GM23248 (cell line): ENCODE data around the gene DDX11. TPM values are rescaled to one million over a fixed set of nuclear protein-coding genes. Genes with fewer than 3 reads are reported as not detected.

ENCODE experiments used
- DNase-seq: peaks from one replicate; pipeline ENCODE4 v3.0.0-alpha.2; 2015
- H2AFZ ChIP-seq: fragments of 200-600 bp; sonication (generic); 2 replicates; pipeline ENCODE4 v1.6.1; 2016; ENCODE audit warnings: antibody characterized with exemption
- H3F3A ChIP-seq: fragments of 200-600 bp; sonication (generic); 2 replicates; pipeline ENCODE4 v1.6.1; 2016; ENCODE audit warnings: mild to moderate bottlenecking, antibody characterized with exemption, mixed run types; ENCODE audit not compliant: insufficient read depth
- H3K27ac ChIP-seq: fragments of 200-600 bp; sonication (generic); 2 replicates; pipeline ENCODE4 v1.5.1; 2016; ENCODE audit warnings: mild to moderate bottlenecking
- H3K27me3 ChIP-seq: fragments of 200-600 bp; sonication (generic); replicated peaks from 2 replicates; pipeline ENCODE4 v1.6.1; 2016; ENCODE audit warnings: mild to moderate bottlenecking; ENCODE audit not compliant: insufficient read depth
- H3K36me3 ChIP-seq: fragments of 200-600 bp; sonication (generic); 2 replicates; pipeline ENCODE4 v1.6.1; 2016; ENCODE audit warnings: low read depth, mild to moderate bottlenecking
- H3K4me1 ChIP-seq: fragments of 200-600 bp; sonication (generic); 2 replicates; pipeline ENCODE4 v1.6.1; 2016; ENCODE audit warnings: mild to moderate bottlenecking; ENCODE audit not compliant: insufficient read depth
- H3K4me2 ChIP-seq: fragments of 200-600 bp; sonication (generic); one replicate; pipeline ENCODE4 v1.6.1; 2016; ENCODE audit warnings: mild to moderate bottlenecking; ENCODE audit not compliant: unreplicated experiment
- H3K4me3 ChIP-seq: fragments of 200-600 bp; sonication (generic); 2 replicates; pipeline ENCODE4 v1.5.1; 2016; ENCODE audit warnings: mild to moderate bottlenecking
- H3K79me2 ChIP-seq: fragments of 200-600 bp; sonication (generic); 2 replicates; pipeline ENCODE4 v1.6.1; 2016; ENCODE audit warnings: mild to moderate bottlenecking; ENCODE audit not compliant: insufficient read depth
- H3K9ac ChIP-seq: fragments of 200-600 bp; sonication (generic); 2 replicates; pipeline ENCODE4 v1.6.1; 2016; ENCODE audit warnings: mild to moderate bottlenecking
- H3K9me2 ChIP-seq: fragments of 200-600 bp; sonication (generic); 2 replicates; pipeline ENCODE4 v1.6.1; 2016; ENCODE audit warnings: mixed run types, mild to moderate bottlenecking, moderate library complexity; ENCODE audit not compliant: insufficient read depth
- H3K9me3 ChIP-seq: fragments of 200-600 bp; sonication (generic); one replicate; pipeline ENCODE4 v1.6.1; 2017; ENCODE audit warnings: low read depth
- H4K20me1 ChIP-seq: fragments of 200-600 bp; sonication (generic); 2 replicates; pipeline ENCODE4 v1.6.0; 2016; ENCODE audit not compliant: insufficient read depth
- EZH2 ChIP-seq: fragments of 200-600 bp; sonication (generic); IDR thresholded peaks from 2 replicates; pipeline ENCODE4 v1.6.1; 2018; ENCODE audit warnings: antibody characterized with exemption, mild to moderate bottlenecking; ENCODE audit not compliant: insufficient read depth, poor library complexity, severe bottlenecking
- EZH2phosphoT487 ChIP-seq: fragments of 200-600 bp; sonication (generic); IDR thresholded peaks from 2 replicates; pipeline ENCODE4 v1.6.1; 2018; ENCODE audit warnings: antibody characterized with exemption, moderate library complexity, mild to moderate bottlenecking, low read depth; ENCODE audit not compliant: insufficient read depth
- WGBS, 2 experiments: methylation state at CpG; one replicate each; pipeline ENCODE4 v1.1.6; 2015 to 2017; ENCODE audit warnings: low lambda C conversion rate in 2 of 2, low coverage in 1 of 2; ENCODE audit errors: missing lambda C conversion rate in 2 of 2; 5-methylcytosine and 5-hydroxymethylcytosine counted together
- in situ Hi-C: fragments of 300-500 bp; cut with MboI; formaldehyde crosslinking; loops from 2 replicates; pipeline ENCODE4 v1.15.0; 2020
- polyA plus RNA-seq: library from polyadenylated mRNA; unstranded; fragments of >200 nt; fragmentation: Nextera tagmentation; extraction: Ambion mirVana; gene quantifications from 2 replicates; pipeline ENCODE4 v1.2.1, GENCODE V29; 2016
- total RNA-seq: library from RNA; depleted of rRNA; stranded (reverse); fragments of >200 nt; shearing (Covaris generic); gene quantifications from 2 replicates; pipeline ENCODE4 v1.2.3, GENCODE V29; 2014

The DDX11 gene
- total and polyA plus RNA-seq, 2 experiments from 2014 or later, result 5.0 to 6.1 TPM

DNA sequence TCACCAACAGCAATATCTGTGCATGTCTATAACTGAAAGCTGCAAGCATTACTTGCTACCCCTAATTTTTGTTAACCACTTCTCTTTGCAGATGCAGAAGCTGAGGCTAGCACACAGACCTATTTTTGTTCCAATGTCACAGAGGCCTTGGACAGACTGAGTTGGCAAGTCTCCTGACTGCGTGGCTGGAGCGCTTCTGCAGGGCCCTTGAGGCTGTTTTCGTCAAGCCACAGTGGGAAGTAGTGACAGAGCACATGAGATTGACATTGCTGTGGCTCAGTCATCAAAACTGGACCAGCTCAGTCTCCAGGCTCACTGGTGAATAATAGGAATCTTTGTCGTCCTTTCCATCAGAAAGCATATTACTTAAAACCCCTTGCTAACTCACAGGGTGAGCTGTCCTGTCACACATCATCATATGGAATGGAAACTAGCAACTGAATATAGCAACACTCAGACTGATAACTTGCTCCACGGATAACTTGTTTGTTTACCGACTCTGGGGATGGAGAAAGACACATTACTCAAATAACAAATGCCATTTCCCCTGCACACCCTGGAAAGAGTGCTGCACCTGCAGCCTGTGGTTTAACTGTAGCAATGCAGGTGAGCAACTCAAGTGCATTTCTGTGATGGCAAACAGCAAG is 43.6 kb upstream of the DDX11 start:
- TF ChIP-seq EZH2 (no peak), EZH2phosphoT487 (no peak)
- no peak overlapping the region for H3K27ac ChIP-seq
- H3K9ac ChIP-seq, result no peak overlapping the region
- no peaks in the 10 kb centered on the region for H3K79me2 ChIP-seq
- H3K4me2 ChIP-seq, result no peak overlapping the region
- WGBS, 2 experiments, result 70 to 74% methylated on average over 6 of the region's 6 CpGs
- no peaks in the 10 kb centered on the region for H4K20me1 ChIP-seq
- H3K4me1 ChIP-seq, result no peaks in the 10 kb centered on the region
- in situ Hi-C loops, result no loop called here
- no peak for DNase-seq
- H3K4me3 ChIP-seq, result no peak overlapping the region
- H3K9me2 ChIP-seq, result no peaks in the 10 kb centered on the region
- no peaks in the 10 kb centered on the region for H3K36me3 ChIP-seq
- H3F3A ChIP-seq, result no peaks in the 10 kb centered on the region
- no peak overlapping the region for H2AFZ ChIP-seq
- H3K27me3 ChIP-seq, result peaks cover 6% of the 10 kb centered on the region
- H3K9me3 ChIP-seq, result no peaks in the 10 kb centered on the region

- no peak overlapping the region for H3K27ac ChIP-seq
- no peaks in the 10 kb centered on the region for H3K36me3 ChIP-seq
- no peak for TF ChIP-seq EZH2
- no peak for TF ChIP-seq EZH2phosphoT487
- DNase-seq, result no peak
- H3K9ac ChIP-seq, result no peak overlapping the region
- no peaks in the 10 kb centered on the region for H3K9me2 ChIP-seq
- H3K4me3 ChIP-seq, result no peak overlapping the region
- no peaks in the 10 kb centered on the region for H3K4me1 ChIP-seq
- no peaks in the 10 kb centered on the region for H3K79me2 ChIP-seq
- no peaks in the 10 kb centered on the region for H4K20me1 ChIP-seq
- H3K27me3 ChIP-seq, result no peaks in the 10 kb centered on the region; the same call in 1 of the 2 replicates
- in situ Hi-C loops, result no loop called here
- H3K4me2 ChIP-seq, result no peak overlapping the region
- no peaks in the 10 kb centered on the region for H3K9me3 ChIP-seq
- no peaks in the 10 kb centered on the region for H3F3A ChIP-seq
- H2AFZ ChIP-seq, result no peak overlapping the region
- 74 to 79% methylated on average over 4 of the region's 4 CpGs for WGBS, 2 experiments
Measured at GRCh38 chr12:31031951-31032335, 41.7 kb upstream of the DDX11 start.

DNA sequence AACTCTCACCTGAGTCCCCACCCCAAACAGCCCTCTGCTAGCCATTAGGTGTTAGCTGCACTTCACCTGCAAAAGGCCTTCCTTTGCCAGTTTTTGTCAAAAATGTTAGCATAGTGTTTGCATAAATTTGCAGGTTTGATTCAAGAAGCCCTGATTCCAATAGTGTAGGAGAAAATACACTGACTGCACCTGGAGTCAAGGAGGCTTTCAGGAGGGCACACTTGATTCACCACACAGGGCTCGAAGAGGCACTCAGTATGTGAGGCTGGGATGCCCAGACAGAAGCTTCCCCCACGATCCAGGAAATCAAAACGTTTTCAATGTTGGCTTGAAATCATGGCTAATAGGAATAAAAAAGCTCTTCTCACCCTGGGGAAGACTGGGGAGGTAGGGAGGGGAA is 40.5 kb upstream of the DDX11 start:
- no peak for DNase-seq
- Histone ChIP-seq H3F3A (no peaks in the 10 kb centered on the region), H3K4me2 (no peak overlapping the region), H3K27me3 (no peaks in the 10 kb centered on the region; the same call in 1 of the 2 replicates), H3K4me1 (no peaks in the 10 kb centered on the region), H2AFZ (no peak overlapping the region), H3K4me3 (no peak overlapping the region), H3K79me2 (no peaks in the 10 kb centered on the region), H3K9ac (no peak overlapping the region), H3K9me2 (no peaks in the 10 kb centered on the region), H4K20me1 (no peaks in the 10 kb centered on the region), H3K36me3 (no peaks in the 10 kb centered on the region), H3K27ac (no peak overlapping the region), H3K9me3 (no peaks in the 10 kb centered on the region)
- no peak for TF ChIP-seq EZH2
- WGBS, 2 experiments, result 11 to 14% methylated on average over 3 of the region's 3 CpGs
- in situ Hi-C loops, result no loop called here

DNA sequence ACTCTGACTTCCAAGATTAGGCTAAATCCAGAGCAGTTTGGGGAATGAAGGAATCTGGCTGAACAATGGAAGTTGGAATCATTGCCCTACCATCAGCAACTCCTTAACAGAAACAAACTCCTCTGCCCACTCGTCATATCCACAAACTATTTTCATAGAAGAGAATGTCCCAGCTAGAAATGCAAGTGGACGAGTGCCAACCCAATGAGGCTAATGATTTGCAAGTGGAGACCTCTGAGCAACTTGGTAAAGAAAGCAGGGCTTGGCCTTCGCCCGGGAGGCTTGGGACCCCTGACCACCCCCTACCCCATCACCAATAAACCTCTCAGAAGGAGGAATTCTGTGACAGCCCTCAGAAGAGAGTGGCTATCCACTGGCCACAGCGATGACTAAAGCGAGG is 40.0 kb upstream of the DDX11 start:
- DNase-seq, result no peak
- TF ChIP-seq EZH2 (no peak), EZH2phosphoT487 (no peak)
- in situ Hi-C loops, result no loop called here
- Histone ChIP-seq H3K27ac (no peak overlapping the region), H3K4me3 (no peak overlapping the region), H3K27me3 (no peaks in the 10 kb centered on the region; the same call in 1 of the 2 replicates), H2AFZ (no peak overlapping the region), H3K36me3 (no peaks in the 10 kb centered on the region), H3K9me2 (no peaks in the 10 kb centered on the region), H3K9ac (no peak overlapping the region), H3K9me3 (no peaks in the 10 kb centered on the region), H4K20me1 (no peaks in the 10 kb centered on the region), H3K4me1 (no peaks in the 10 kb centered on the region), H3K79me2 (no peaks in the 10 kb centered on the region), H3F3A (no peaks in the 10 kb centered on the region), H3K4me2 (no peak overlapping the region)
- 38% methylated on average over 6 of the region's 6 CpGs for WGBS, 2 experiments

DNA sequence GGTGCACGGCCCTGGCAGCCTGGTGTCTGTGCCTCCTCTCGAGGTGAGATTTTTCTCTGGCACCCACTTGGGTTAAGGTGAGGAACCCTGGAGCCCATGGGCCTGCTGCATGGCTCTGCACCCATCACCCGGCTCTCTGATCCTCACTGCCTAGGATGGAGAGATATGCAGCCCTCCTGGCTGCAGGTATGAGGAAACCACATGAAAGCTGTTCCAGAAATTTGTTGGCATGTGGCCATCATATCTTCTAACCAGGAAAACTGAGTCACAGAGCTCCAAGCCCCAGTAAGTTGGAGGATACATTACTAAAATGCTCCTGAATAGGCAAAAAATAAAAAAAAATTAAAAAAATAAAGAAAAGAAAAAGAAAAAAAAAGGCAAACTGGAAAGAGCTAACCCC is 39.3 kb upstream of the DDX11 start:
- in situ Hi-C loops, result no loop called here
- Histone ChIP-seq H2AFZ (no peak overlapping the region), H3K79me2 (no peaks in the 10 kb centered on the region), H3K4me2 (no peak overlapping the region), H3K36me3 (no peaks in the 10 kb centered on the region), H3K4me1 (no peaks in the 10 kb centered on the region), H3F3A (no peaks in the 10 kb centered on the region), H3K4me3 (no peak overlapping the region), H4K20me1 (no peaks in the 10 kb centered on the region), H3K9ac (no peak overlapping the region), H3K27me3 (no peaks in the 10 kb centered on the region; the same call in 1 of the 2 replicates), H3K27ac (no peak overlapping the region), H3K9me2 (no peaks in the 10 kb centered on the region), H3K9me3 (no peaks in the 10 kb centered on the region)
- TF ChIP-seq EZH2 (no peak), EZH2phosphoT487 (no peak)
- WGBS, 2 experiments, result 49 to 55% methylated on average over 3 of the region's 3 CpGs
- no peak for DNase-seq
